ENCODE data around the gene CHRM4.

Gene CHRM4

GRCh38 chr11:46346886-46347636 is 44.5 kb downstream of the CHRM4 start, which contains the start of gene DGKZ:
DGKZ (plus strand) TSS chr11:46347463; CDS start chr11:46347660, 197 bp downstream.
- DNase-seq = no peak

DNA sequence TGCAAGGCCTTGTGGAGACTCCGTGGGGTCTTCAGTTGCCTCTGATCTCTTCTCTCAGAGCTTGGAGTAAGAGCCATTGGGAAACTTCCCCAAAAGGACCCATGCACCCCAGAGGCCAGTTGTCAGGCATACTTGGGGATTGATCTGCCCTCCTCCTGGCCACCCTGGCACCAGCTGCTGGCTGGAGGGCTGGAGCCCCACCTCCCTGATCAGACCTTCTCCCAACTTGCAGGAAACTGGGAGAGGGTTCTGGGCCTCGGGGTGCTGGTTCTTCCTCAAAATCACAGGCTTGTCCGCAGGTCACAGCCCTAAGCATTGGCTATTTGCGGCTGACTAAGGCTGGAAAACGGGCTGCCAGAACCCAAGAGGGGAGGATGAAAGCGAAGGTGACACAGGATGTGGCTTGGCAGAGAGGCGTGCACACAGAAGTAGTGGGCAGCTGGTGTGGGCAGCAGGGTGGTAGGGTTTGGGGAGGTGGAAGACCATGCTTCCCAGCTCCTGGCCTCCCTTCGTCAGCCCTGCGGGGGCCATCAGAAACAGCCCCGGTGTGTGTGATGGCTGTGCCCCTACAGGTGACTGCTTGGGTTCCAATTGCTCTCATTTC is 45.6 kb downstream of the CHRM4 start:
- no peak for DNase-seq

- DNase-seq = no peak
Measured at GRCh38 chr11:46345131-46345597, 46.4 kb downstream of the CHRM4 start.

DNA sequence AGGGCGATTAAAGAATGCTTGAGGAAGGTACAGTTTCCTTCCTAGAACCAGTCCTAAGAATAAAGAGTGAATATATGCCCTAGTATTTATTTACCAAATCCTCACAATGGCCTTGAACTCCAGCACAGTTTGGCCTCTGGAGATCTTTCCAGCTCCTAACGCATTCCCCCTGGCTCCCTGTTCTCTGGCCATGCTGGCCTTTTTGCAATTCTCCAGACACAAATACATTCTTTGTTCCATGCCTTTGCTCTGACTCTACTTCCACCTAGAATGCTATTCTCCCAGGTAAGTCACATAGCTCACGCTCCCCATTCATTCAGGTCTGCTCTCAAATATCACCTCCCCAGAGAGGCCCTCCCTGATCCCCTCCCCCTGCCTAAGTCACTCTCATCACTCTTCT is 48.1 kb downstream of the CHRM4 start:
- no peak for DNase-seq

DNA sequence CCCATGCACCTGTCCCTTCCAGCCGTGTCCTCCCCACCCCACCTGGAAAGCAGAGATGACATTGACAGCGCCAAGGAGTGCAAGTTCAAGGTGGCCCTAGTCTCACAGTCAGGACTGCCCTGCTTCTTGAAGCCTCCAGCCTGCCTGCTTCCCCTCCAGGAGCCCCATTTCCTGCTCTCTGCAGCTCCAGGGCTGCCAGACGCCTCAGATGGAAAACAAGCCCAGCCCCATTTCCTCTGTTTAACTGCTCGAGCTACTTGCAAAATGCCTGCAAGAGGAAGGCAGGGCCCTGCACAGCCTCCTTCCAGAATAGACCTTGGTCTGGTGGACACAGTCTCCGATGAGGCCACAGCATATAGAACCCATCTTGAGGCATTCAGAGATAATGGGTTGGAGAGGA is 49.3 kb downstream of the CHRM4 start:
- DNase-seq = no peak

DNA sequence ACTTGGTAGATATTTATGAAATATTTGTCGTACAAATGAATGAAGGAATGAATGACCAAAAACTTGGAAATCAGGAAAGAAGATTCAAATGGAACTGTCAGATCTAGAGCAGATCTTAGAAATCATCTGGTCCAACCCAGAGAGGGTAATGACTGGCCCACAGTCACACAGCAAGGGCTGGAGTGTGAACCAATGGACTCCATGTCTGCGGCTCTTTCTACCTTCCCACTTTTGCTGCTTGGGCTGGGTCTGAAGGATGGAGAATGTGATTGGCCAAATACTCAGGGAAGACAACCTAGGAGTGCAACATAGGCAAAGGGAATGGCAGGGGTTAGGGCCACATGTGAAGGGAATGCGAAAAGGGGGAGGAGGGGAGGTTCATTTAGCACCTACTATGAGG is 50.1 kb downstream of the CHRM4 start:
- DNase-seq = no peak

- no peak for DNase-seq
Measured at GRCh38 chr11:46339816-46340215, 51.8 kb downstream of the CHRM4 start.

- DNase-seq = peak; percentile 96
Measured at GRCh38 chr11:46338988-46339666, 52.4 kb downstream of the CHRM4 start.

DNA sequence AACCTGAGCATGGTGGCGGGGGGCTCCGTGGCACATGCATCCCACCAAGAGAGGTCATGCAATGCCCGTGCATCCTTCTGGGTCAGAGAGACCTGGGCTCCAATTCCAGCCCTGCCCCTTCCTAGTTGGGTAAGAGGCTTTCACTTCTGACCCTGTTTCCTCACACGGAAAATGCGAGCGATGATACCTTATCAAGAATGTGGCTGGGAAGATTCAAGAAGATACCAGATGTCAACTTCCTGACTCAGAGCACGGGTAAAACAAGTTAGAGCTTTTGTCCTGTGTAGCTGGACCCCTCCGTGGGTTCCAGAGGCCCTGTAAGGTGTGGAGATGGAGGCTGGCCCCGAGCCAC is 53.0 kb downstream of the CHRM4 start:
- DNase-seq = no peak

GRCh38 chr11:46337626-46338345 is 53.8 kb downstream of the CHRM4 start:
- DNase-seq = no peak

DNA sequence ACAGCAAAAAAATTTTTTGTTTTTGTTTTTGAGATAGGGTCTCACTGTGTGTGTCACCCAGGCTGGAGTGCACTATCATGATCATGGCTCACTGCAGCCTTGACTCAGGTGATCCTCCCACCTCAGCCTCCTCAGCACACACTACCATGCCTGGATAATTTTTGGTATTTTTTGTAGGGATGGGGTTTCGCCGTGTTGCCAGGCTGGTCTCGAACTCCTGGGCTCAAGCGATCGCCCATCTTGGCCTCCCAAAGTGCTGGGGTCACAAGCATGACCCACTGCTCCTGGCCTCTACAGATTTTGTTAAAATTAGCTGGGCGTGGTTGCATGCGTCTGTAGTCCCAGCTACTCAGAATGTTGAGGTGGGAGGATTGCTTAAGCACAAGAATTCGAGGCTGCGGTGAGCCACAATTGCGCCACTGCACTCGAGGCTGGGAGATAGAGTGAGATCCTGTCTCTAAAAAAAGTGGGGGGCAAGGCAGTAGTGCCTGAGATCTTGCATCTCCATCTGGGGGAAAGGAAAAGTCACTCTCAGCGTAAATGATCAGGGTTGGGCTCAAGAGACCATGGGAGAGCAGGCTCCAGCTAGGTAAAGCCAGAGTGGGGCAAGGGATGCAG is 54.9 kb downstream of the CHRM4 start:
- no peak for DNase-seq

DNA sequence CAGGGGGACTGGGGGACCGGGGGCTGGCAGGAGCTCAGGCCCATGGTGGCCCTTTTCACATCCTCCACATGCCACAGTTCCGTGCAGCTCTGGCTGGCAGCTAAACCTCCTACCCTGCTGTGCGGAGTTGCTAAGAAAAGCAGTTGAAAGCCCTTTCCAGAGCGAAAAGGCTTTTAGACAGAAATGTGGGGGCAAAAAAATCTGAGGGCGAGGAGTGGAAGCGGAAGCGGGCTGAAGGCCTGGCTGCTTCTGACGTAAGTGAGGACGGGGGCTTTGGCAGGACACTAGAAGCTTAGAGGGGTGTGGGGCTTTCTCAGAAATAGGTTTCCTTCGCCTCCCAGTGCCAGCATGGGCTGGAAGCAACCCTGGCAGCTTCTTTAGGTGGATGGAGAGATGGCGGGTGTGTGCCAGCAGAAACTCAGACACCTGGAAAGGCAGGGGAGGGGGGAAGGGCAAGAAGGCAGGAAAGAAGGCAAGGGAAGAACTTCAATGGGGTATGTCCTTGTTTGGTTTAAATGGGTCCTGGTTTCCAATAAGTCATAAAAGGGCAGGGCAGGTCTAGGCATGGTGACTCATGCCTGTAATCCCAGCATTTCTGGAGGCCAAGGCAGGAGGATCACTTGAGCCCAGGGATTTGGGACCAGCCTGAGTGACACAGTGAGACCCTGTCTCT is 55.5 kb downstream of the CHRM4 start:
- no peak for DNase-seq

DNA sequence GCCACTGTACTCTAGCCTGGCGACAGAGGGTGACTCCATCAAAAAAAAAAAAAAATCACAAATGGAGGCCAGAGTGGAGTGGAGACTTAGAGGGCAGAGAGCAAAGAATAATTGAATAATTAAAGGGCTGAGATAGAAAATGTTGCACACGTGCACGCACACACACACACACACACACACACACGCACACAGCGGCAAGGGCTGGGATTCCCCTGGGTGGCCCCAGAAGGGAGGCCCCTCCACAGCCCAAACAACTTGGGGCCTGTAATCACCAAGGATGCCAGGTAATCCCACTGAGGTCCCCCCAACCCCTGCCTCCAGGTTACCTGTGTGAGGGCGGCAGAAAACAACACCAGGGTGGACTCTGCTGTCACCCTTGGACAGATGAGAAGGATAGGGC is 56.3 kb downstream of the CHRM4 start:
- no peak for DNase-seq

GRCh38 chr11:46334211-46334610 is 57.4 kb downstream of the CHRM4 start:
- DNase-seq = no peak
